HepG2 (cell line): ENCODE measurements around the gene SLC19A3. TPM values are rescaled to one million over a fixed set of nuclear protein-coding genes. Genes with fewer than 3 reads are reported as not detected.
A peak's percentile ranks its signal among the peaks of the same experiment; 100 is the strongest.

Experiments used
- ATAC-seq: fragments of 200-7000 bp; cut with Tn5 transposase; 3 replicates; pipeline ENCODE4 v1.9.1; 2020; ENCODE audit warnings: mild to moderate bottlenecking, moderate library complexity
- BruUV-seq: library from RNA; stranded (reverse); fragments of 400-500 nt; replicated peaks from 2 replicates; lab custom pipeline; 2021; lab: Mats Ljungman, UMichigan
- CTCF ChIA-PET: fragments of 300-600 bp; formaldehyde crosslinking; extraction: SDS; loops from one replicate; lab custom pipeline; 2021; ENCODE audit warnings: low total read pairs, inconsistent platforms, low intra/inter-chr PET ratio; lab: Yijun Ruan, JAX
- POLR2A ChIA-PET: fragments of 350-600 bp; sonication (Branson Sonifier 250); formaldehyde crosslinking; loops from one replicate; lab custom pipeline; 2020; ENCODE audit warnings: antibody characterized with exemption, inconsistent platforms; lab: Yijun Ruan, JAX
- DNase-seq: peaks from one replicate; pipeline ENCODE4 v3.0.0-alpha.2; 2015; ENCODE audit warnings: low spot score
- FAIRE-seq: peaks from 3 replicates; lab custom pipeline; 2011; peaks lifted over from hg19 to GRCh38; lab: Jason Lieb, UNC
- H2AFZ ChIP-seq: one replicate; pipeline ENCODE4 v1.6.1; 2011; ENCODE audit warnings: low read length, inconsistent platforms
- H3K27ac ChIP-seq: fragments of 300-600 bp; 3 replicates; pipeline ENCODE4 v1.8.0; 2011; ENCODE audit warnings: mixed run types, mild to moderate bottlenecking, mixed read lengths, low read length, inconsistent platforms; ENCODE audit not compliant: insufficient read depth; ENCODE audit errors: extremely low read length
- H3K27me3 ChIP-seq, 2 experiments: fragments of 200-600 bp in 1 of 2; 2 replicates in 1 of 2; 3 replicates in 1 of 2; pipeline versions ENCODE4 v1.6.0 to v1.8.0; 2011; ENCODE audit warnings: low read length in 2 of 2, mild to moderate bottlenecking in 2 of 2, moderate library complexity in 2 of 2, inconsistent platforms in 1 of 2; ENCODE audit not compliant: insufficient read depth in 2 of 2, control insufficient read depth in 1 of 2
- H3K36me3 ChIP-seq, 2 experiments: fragments of 200-600 bp in 1 of 2; replicated peaks in 1 of 2; 2 replicates in 1 of 2; 3 replicates in 1 of 2; pipeline versions ENCODE4 v1.5.1 to v1.8.0; 2011; ENCODE audit warnings: low read length in 2 of 2, inconsistent platforms in 1 of 2; ENCODE audit not compliant: insufficient read depth in 2 of 2, control insufficient read depth in 1 of 2
- H3K4me1 ChIP-seq: 2 replicates; pipeline ENCODE4 v1.5.1; 2012; ENCODE audit warnings: low read length, inconsistent platforms; ENCODE audit not compliant: insufficient read depth
- H3K4me2 ChIP-seq: 2 replicates; pipeline ENCODE4 v1.6.0; 2011; ENCODE audit warnings: low read depth, low read length, inconsistent platforms
- H3K4me3 ChIP-seq, 3 experiments: fragments of 200-600 bp in 1 of 3; sonication (generic), shearing (Covaris generic) in 1 of 3; replicated peaks in 1 of 3; 2 replicates each; pipeline ENCODE4 v1.5.1; 2011 to 2016; ENCODE audit warnings: low read length in 3 of 3, inconsistent platforms in 2 of 3, low read depth in 2 of 3, mild to moderate bottlenecking in 2 of 3, control low read depth in 1 of 3, mixed read lengths in 1 of 3; ENCODE audit not compliant: insufficient read depth in 1 of 3
- H3K79me2 ChIP-seq: one replicate; pipeline ENCODE4 v1.6.1; 2011; ENCODE audit warnings: low read length, inconsistent platforms; ENCODE audit not compliant: insufficient read depth
- H3K9ac ChIP-seq: 2 replicates; pipeline ENCODE4 v1.6.0; 2011; ENCODE audit warnings: mild to moderate bottlenecking, low read depth, low read length, inconsistent platforms; ENCODE audit not compliant: insufficient read depth
- H3K9me3 ChIP-seq: 2 replicates; pipeline ENCODE4 v1.5.1; 2012; ENCODE audit warnings: mild to moderate bottlenecking, low read length
- H4K20me1 ChIP-seq: 2 replicates; pipeline ENCODE4 v1.6.0; 2011; ENCODE audit warnings: inconsistent platforms, mild to moderate bottlenecking, low read length, moderate library complexity; ENCODE audit not compliant: insufficient read depth
- CEBPB ChIP-seq: IDR thresholded peaks from 2 replicates; pipeline ENCODE4 v1.6.1; 2011; ENCODE audit warnings: low read depth, low read length, improper control_type of control experiment, borderline replicate concordance
- ZNF576 ChIP-seq: sonication (generic); formaldehyde crosslinking; IDR thresholded peaks from 2 replicates; pipeline ENCODE4 v1.4.0; 2020; ENCODE audit warnings: mild to moderate bottlenecking, missing genetic modification reagents
- WGBS: methylation state at CpG from one replicate; pipeline ENCODE4 v1.1.6; 2017; ENCODE audit warnings: low lambda C conversion rate; 5-methylcytosine and 5-hydroxymethylcytosine counted together
- in situ Hi-C: cut with HindIII; loops from 2 replicates; pipeline ENCODE4 v1.10.0; 2017; ENCODE audit warnings: low pct_unique_long_range_greater_than_20kb; ENCODE audit not compliant: extremely low pct_ligation_motif_present
- intact Hi-C: fragments of 100-400 bp; cut with micrococcal nuclease; formaldehyde crosslinking; loops from one replicate; pipeline ENCODE4 v1.10.0; 2022; ENCODE audit not compliant: unreplicated experiment
- polyA plus RNA-seq, 8 experiments: library from polyadenylated mRNA; depleted of rRNA in 3 of 8; stranded (reverse) in 7 of 8; unstranded in 1 of 8; fragments of >200 nt; fragmentation: Illumina TruSeq in 4 of 8; extraction: Trizol in 4 of 8; gene quantifications; 2 replicates each; pipeline versions ENCODE4 v1.2.1 to v1.2.3, GENCODE V29; 2011 to 2016; ENCODE audit warnings: low read depth in 4 of 8, missing spikeins in 1 of 8, mixed read lengths in 1 of 8; ENCODE audit not compliant: insufficient read depth in 1 of 8
- total RNA-seq, 5 experiments: library from RNA; depleted of rRNA; stranded (reverse); fragments of >200 nt; fragmentation: Illumina TruSeq; extraction: Trizol; gene quantifications; 2 replicates each; pipeline ENCODE4 v1.2.3, GENCODE V29; 2016; ENCODE audit warnings: low read depth in 1 of 5
- TF ChIP-seq, protein P1 (sequence below): sonication (generic); formaldehyde crosslinking; IDR thresholded peaks from 2 replicates; pipeline ENCODE4 v1.9.0; 2022; ENCODE audit warnings: missing genetic modification reagents, mild to moderate bottlenecking, borderline replicate concordance

Gene SLC19A3
- total and polyA plus RNA-seq, 2 of the 13 experiments (the other 11 are each of a cell fraction or from before 2014, with no cell fraction given) = 2.3 to 5.2 TPM

- H3K4me1 ChIP-seq = no peaks in the 10 kb centered on the region
- no peak overlapping the region for H3K27ac ChIP-seq
- H3K9ac ChIP-seq = no peak overlapping the region
- no TSS peak for BruUV-seq
- WGBS = 95% methylated on average over 3 of the region's 3 CpGs
- FAIRE-seq (no peak), ATAC-seq (no peak), DNase-seq (no peak)
- no peaks in the 10 kb centered on the region for H3K27me3 ChIP-seq
- H3K79me2 ChIP-seq = no peaks in the 10 kb centered on the region
- H3K4me3 ChIP-seq = no peak overlapping the region
- H3K36me3 ChIP-seq = no peaks in the 10 kb centered on the region
- no peak overlapping the region for H2AFZ ChIP-seq
- ChIA-PET CTCF (no interaction called here), POLR2A (no interaction called here)
- no peaks in the 10 kb centered on the region for H3K9me3 ChIP-seq
- intact Hi-C loops = no loop called here
- in situ Hi-C loops = no loop called here
- no peaks in the 10 kb centered on the region for H4K20me1 ChIP-seq
- TF ChIP-seq, protein P1, sequence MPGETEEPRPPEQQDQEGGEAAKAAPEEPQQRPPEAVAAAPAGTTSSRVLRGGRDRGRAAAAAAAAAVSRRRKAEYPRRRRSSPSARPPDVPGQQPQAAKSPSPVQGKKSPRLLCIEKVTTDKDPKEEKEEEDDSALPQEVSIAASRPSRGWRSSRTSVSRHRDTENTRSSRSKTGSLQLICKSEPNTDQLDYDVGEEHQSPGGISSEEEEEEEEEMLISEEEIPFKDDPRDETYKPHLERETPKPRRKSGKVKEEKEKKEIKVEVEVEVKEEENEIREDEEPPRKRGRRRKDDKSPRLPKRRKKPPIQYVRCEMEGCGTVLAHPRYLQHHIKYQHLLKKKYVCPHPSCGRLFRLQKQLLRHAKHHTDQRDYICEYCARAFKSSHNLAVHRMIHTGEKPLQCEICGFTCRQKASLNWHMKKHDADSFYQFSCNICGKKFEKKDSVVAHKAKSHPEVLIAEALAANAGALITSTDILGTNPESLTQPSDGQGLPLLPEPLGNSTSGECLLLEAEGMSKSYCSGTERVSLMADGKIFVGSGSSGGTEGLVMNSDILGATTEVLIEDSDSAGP (CRISPR knock-in tag) = no peak
- TF ChIP-seq CEBPB = peak; percentile 65
- no peak overlapping the region for H3K4me2 ChIP-seq
These were observed 30.6 kb downstream of the SLC19A3 start for GRCh38 chr2:227687189-227687588.

GRCh38 chr2:227684258-227684657 is 33.6 kb downstream of the SLC19A3 start:
- CTCF ChIA-PET = no interaction called here
- 54% methylated on average over 5 of the region's 5 CpGs for WGBS

More at GRCh38 chr2:227684258-227684657, 33.6 kb downstream of the SLC19A3 start:
- Histone ChIP-seq H3K9ac (no peak overlapping the region), H3K36me3 (no peaks in the 10 kb centered on the region), H3K4me3 (no peak overlapping the region), H2AFZ (no peak overlapping the region), H3K79me2 (no peaks in the 10 kb centered on the region), H4K20me1 (no peaks in the 10 kb centered on the region), H3K27ac (no peak overlapping the region), H3K4me2 (no peak overlapping the region), H3K27me3 (no peaks in the 10 kb centered on the region), H3K9me3 (no peaks in the 10 kb centered on the region), H3K4me1 (no peaks in the 10 kb centered on the region)
- POLR2A ChIA-PET = no interaction called here
- in situ Hi-C loops (no loop called here), intact Hi-C loops (no loop called here)
- BruUV-seq = no TSS peak
- FAIRE-seq (no peak), DNase-seq (no peak), ATAC-seq (no peak)
- no peak for TF ChIP-seq ZNF576
